HepG2 (cell line): ENCODE data around the gene KNL1. TPM values are rescaled to one million over a fixed set of nuclear protein-coding genes. Genes with fewer than 3 reads are reported as not detected.

Experiments used
- AGO2 ChIP-seq: fragments of 200-400 bp; formaldehyde crosslinking; optimal IDR thresholded peaks from 2 replicates; pipeline ENCODE3; 2017; ENCODE audit warnings: mild to moderate bottlenecking, low read depth, low read length, moderate library complexity
- ARNT2 ChIP-seq: sonication (generic); formaldehyde crosslinking; IDR thresholded peaks from 2 replicates; pipeline ENCODE4 v1.8.0; 2022; ENCODE audit warnings: mild to moderate bottlenecking, low read depth, missing genetic modification reagents, moderate library complexity
- CBX5 ChIP-seq: sonication (generic); formaldehyde crosslinking; IDR thresholded peaks from 2 replicates; pipeline ENCODE4 v1.4.0; 2020; ENCODE audit warnings: missing genetic modification reagents, borderline replicate concordance
- FOXP4 ChIP-seq: sonication (generic); formaldehyde crosslinking; IDR thresholded peaks from 2 replicates; pipeline ENCODE4 v1.4.0; 2020; ENCODE audit warnings: missing genetic modification reagents
- HNF1B ChIP-seq: sonication (generic); formaldehyde crosslinking; IDR thresholded peaks from 2 replicates; pipeline ENCODE4 v1.5.1; 2020; ENCODE audit warnings: mild to moderate bottlenecking, moderate library complexity, missing genetic modification reagents
- IRF1 ChIP-seq: sonication (generic); formaldehyde crosslinking; IDR thresholded peaks from 2 replicates; pipeline ENCODE4 v1.4.0; 2020; ENCODE audit warnings: low read depth, mild to moderate bottlenecking, missing genetic modification reagents
- MIXL1 ChIP-seq: IDR thresholded peaks from 2 replicates; pipeline ENCODE4 v1.6.1; 2016
- PRDM10 ChIP-seq: sonication (generic); formaldehyde crosslinking; IDR thresholded peaks from 2 replicates; pipeline ENCODE4 v1.4.0; 2020; ENCODE audit warnings: low read depth, missing genetic modification reagents
- RBFOX2 ChIP-seq: fragments of 200-400 bp; formaldehyde crosslinking; IDR thresholded peaks from 2 replicates; pipeline ENCODE4 v1.6.1; 2017; ENCODE audit warnings: low read depth, mild to moderate bottlenecking, low read length
- SCMH1 ChIP-seq: sonication (generic); formaldehyde crosslinking; IDR thresholded peaks from 2 replicates; pipeline ENCODE4 v1.9.0; 2021; ENCODE audit warnings: missing genetic modification reagents, mild to moderate bottlenecking, borderline replicate concordance
- ZMYM4 ChIP-seq: sonication (generic); formaldehyde crosslinking; IDR thresholded peaks from 2 replicates; pipeline ENCODE4 v1.8.1; 2023; ENCODE audit warnings: mild to moderate bottlenecking, missing genetic modification reagents
- ZNF20 ChIP-seq: sonication (generic); formaldehyde crosslinking; IDR thresholded peaks from 2 replicates; pipeline ENCODE4 v1.4.0; 2020; ENCODE audit warnings: mild to moderate bottlenecking, moderate library complexity, missing genetic modification reagents
- ZNF234 ChIP-seq: sonication (generic); formaldehyde crosslinking; conservative IDR thresholded peaks from 2 replicates; pipeline ENCODE4 v1.5.1; 2020; ENCODE audit warnings: mild to moderate bottlenecking, missing genetic modification reagents
- ZNF337 ChIP-seq: sonication (generic); formaldehyde crosslinking; IDR thresholded peaks from 2 replicates; pipeline ENCODE4 v1.5.1; 2020; ENCODE audit warnings: missing genetic modification reagents, low read depth, mild to moderate bottlenecking, borderline replicate concordance
- ZNF382 ChIP-seq: sonication (generic); formaldehyde crosslinking; IDR thresholded peaks from 2 replicates; pipeline ENCODE4 v1.5.0; 2020; ENCODE audit warnings: missing genetic modification reagents, mild to moderate bottlenecking, borderline replicate concordance
- ZNF530 ChIP-seq: sonication (generic); formaldehyde crosslinking; IDR thresholded peaks from 2 replicates; pipeline ENCODE4 v1.5.0; 2020; ENCODE audit warnings: low read depth, mild to moderate bottlenecking, missing genetic modification reagents
- ZNF670 ChIP-seq: sonication (generic); formaldehyde crosslinking; IDR thresholded peaks from 2 replicates; pipeline ENCODE4 v1.8.0; 2022; ENCODE audit warnings: mild to moderate bottlenecking, missing genetic modification reagents, borderline replicate concordance
- ZNF678 ChIP-seq: sonication (generic); formaldehyde crosslinking; IDR thresholded peaks from 2 replicates; pipeline ENCODE4 v1.4.0; 2020; ENCODE audit warnings: mild to moderate bottlenecking, missing genetic modification reagents
- ZNF761 ChIP-seq: sonication (generic); formaldehyde crosslinking; conservative IDR thresholded peaks from 2 replicates; pipeline ENCODE4 v1.4.0; 2020; ENCODE audit warnings: mild to moderate bottlenecking, missing genetic modification reagents
- polyA plus RNA-seq, 8 experiments: library from polyadenylated mRNA; depleted of rRNA in 3 of 8; stranded (reverse) in 7 of 8; unstranded in 1 of 8; fragments of >200 nt; fragmentation: Illumina TruSeq in 4 of 8; extraction: Trizol in 4 of 8; gene quantifications; 2 replicates each; pipeline versions ENCODE4 v1.2.1 to v1.2.3, GENCODE V29; 2011 to 2016; ENCODE audit warnings: low read depth in 4 of 8, missing spikeins in 1 of 8, mixed read lengths in 1 of 8; ENCODE audit not compliant: insufficient read depth in 1 of 8
- total RNA-seq, 5 experiments: library from RNA; depleted of rRNA; stranded (reverse); fragments of >200 nt; fragmentation: Illumina TruSeq; extraction: Trizol; gene quantifications; 2 replicates each; pipeline ENCODE4 v1.2.3, GENCODE V29; 2016; ENCODE audit warnings: low read depth in 1 of 5
- TF ChIP-seq, protein P1 (sequence below): sonication (generic); formaldehyde crosslinking; IDR thresholded peaks from 2 replicates; pipeline ENCODE4 v1.4.0; 2020; ENCODE audit warnings: mild to moderate bottlenecking, missing genetic modification reagents

Gene KNL1
- total and polyA plus RNA-seq, 2 of the 13 experiments (the other 11 are each of a cell fraction or from before 2014, with no cell fraction given), result 8.0 to 21.4 TPM

DNA sequence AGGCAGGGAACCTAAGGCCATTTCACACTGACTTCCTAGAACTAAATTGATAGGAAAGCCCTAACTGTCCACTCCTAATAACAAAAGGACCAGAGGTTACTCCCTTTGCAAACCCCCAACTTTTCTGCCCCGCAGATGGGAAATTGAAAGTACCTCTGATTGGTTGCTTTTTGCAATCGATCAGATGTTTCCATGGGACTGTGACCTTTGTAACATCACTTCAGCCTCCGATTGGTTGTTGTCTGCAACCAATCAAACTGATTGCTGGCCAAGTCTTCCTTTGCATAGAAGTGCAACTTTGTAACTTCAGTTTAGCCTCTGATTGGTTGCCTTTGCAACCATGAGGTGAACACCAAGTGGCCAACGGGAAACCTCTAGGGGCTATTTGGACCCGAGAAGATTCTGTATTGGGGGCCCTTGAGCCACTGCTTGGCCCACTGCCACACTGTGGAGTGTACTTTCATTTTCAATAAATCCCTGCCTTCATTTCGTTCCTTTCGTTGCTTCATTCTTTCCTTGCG lies 11.3 kb upstream of the KNL1 start (continued):
- TF ChIP-seq PRDM10 (CRISPR knock-in tag) (0 out of 2 replicates have a peak, but pooled peaks have one; percentile 37), ZNF382 (CRISPR knock-in tag) (no peak), ZNF337 (CRISPR knock-in tag) (no peak), ARNT2 (CRISPR knock-in tag) (no peak), ZNF234 (CRISPR knock-in tag) (no peak), CBX5 (CRISPR knock-in tag) (no peak), ZNF761 (CRISPR knock-in tag) (no peak), ZNF20 (peak; percentile 86; the same call in 1 of the 2 replicates), ZMYM4 (CRISPR knock-in tag) (peak; percentile 49; the same call in 1 of the 2 replicates), IRF1 (CRISPR knock-in tag) (no peak), AGO2 (no peak), HNF1B (CRISPR knock-in tag) (0 out of 2 replicates have a peak, but pooled peaks have one; percentile 38), SCMH1 (CRISPR knock-in tag) (no peak), RBFOX2 (peak; percentile 40; the same call in 1 of the 2 replicates), ZNF678 (CRISPR knock-in tag) (no peak), ZNF670 (CRISPR knock-in tag) (0 out of 2 replicates have a peak, but pooled peaks have one; percentile 39), ZNF530 (no peak), FOXP4 (CRISPR knock-in tag) (no peak), MIXL1 (CRISPR knock-in tag) (0 out of 2 replicates have a peak, but pooled peaks have one; percentile 32)
- TF ChIP-seq, protein P1, sequence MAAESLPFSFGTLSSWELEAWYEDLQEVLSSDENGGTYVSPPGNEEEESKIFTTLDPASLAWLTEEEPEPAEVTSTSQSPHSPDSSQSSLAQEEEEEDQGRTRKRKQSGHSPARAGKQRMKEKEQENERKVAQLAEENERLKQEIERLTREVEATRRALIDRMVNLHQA (CRISPR knock-in tag), result no peak
